H4 (cell line): Measurements from ENCODE around the gene VAMP8. TPM values are rescaled to one million over a fixed set of nuclear protein-coding genes. Genes with fewer than 3 reads are reported as not detected.
"Not testable (repeated sequence)": the region's sequence is repeated elsewhere in the genome, so short reads cannot be mapped to it uniquely, and the experiment has no call there.

Source experiments
- DNase-seq: peaks from one replicate; pipeline ENCODE4 v3.0.0-alpha.2; 2015; ENCODE audit warnings: low spot score
- total RNA-seq: library from RNA; depleted of rRNA; stranded (reverse); fragments of >200 nt; shearing (Covaris generic); gene quantifications from 2 replicates; pipeline ENCODE4 v1.2.3, GENCODE V29; 2014

The VAMP8 gene
- total RNA-seq, 1 experiment from 2014 or later, result 1.3 TPM

DNA sequence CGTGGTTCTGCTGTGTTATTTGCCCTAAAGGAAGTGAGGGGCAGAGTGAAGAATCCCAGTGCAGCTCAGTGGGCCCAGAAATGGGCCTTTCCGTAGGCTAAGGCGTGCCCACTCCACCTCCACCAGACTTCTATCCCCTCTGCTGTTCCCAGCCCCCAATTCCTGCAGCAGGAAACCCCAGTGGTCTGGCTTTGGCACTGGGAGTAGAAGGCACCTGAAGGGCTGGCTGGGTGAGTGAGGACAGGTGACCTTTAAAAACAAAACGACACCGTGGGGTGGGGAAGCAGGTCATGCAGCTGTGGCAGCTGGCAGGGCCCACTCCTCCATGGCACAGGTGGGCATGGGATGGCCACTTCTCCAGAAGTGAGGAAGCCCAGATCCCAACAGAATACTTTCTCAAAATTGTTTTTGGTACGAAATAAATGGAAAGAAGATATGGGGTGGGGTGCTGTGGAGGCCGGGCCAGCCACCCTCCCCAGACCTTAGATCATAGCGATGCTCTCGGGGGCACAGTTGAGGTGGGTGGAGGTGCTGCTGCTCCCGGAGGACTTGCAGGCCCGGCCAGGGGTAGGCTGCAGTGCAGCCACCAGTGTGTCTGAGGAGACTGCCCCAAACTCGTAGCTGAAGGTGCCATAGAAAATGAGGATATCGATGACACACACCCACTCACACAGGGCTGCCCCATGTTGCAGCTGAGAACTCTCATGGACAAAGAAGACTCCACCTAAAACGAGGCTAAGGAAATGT, 21.4 kb downstream of the VAMP8 start:
- DNase-seq, result no peak

DNA sequence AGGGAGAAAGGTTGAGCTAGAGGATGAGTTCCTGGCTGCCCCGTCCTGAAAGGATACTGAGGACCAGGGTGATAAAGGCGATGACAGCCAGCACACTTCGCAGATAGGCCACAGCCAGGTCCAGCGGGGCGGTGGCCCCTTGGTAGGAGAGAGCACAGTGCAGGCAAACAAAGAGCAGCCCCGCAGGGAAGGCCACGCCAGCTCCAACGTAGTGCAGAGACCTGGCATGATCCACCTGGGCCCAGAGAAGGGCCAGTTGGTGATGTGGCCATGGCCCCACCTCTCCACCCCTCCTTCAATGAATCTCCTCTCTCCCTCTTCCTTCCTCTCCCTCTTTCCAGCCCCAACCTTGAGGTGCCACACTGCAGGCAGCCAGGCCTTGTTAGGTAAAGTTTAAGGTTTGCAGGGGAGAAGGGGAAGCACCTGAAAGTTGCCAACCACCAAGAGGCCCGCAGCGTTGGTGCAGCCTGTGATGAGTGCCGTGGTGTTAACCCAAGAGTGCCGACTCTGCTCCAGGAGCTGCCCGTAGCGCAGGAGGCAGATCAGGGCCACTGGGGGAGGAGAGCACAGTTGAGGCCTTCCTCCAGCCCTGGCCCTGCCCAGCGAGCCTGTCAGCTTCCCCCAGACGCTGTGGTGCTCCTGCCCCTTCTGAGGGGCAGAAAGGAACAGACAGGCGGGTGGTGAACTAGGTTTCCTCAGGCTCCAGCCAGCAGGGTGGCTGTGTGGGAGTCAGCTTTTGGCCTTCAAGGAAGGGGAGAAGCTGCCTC, 22.3 kb downstream of the VAMP8 start:
- no peak for DNase-seq

DNA sequence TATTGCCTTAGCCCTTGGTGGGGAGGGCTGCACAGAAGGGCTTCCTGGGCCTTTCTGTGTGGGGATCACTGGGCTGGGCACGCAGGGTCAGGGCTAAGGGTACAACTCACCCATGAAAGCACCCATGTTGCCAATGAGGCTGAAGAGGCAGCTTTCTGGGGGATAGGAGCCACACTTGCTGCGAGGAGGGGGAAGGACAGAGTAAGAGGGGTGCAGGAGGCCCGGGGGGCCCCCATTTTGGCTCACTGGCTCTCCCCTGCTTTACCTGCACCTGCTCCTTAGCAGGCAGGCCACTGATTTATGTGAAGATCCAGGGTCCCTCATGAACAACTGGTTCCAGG, 22.8 kb downstream of the VAMP8 start:
- DNase-seq, result no peak

DNA sequence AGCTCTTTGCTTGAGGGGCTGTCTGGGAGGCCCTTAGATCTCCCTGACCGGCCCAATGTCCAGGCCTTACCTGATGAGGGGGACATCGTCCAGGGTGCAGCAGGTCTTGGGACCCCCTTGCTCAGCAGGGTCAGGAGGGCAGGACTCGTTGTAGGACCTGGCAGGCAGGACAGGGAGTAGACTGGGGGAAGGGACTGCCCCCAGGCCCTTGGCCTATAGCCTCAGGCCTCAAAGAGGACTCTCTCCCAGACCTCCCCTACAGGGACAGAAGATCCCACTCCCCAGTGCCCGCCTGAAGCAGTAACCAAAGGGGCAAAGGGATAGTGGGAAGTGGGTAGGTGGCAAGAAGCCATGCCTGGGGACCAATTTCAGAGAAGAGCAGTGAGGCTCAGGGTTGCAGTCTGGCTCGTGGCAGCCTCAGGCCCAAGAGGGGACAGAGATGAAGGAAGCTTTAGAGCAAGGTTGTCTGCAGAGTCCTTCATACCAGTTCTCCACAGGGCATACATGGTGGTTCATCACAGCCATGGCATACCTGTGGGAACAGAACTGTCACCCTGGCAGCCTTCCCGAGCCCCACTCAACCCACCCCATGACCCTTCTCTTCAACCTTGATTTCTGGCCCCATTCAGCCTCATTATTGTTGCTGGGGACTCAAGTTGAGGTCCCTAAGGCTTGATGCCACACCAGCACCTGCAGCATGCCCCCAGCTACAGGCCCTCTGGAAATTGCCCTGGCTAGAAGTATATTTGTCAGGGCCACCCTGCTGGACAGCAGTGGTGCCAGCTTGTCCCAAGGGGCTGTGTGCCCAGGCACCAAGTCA, 23.8 kb downstream of the VAMP8 start:
- DNase-seq, result no peak

DNA sequence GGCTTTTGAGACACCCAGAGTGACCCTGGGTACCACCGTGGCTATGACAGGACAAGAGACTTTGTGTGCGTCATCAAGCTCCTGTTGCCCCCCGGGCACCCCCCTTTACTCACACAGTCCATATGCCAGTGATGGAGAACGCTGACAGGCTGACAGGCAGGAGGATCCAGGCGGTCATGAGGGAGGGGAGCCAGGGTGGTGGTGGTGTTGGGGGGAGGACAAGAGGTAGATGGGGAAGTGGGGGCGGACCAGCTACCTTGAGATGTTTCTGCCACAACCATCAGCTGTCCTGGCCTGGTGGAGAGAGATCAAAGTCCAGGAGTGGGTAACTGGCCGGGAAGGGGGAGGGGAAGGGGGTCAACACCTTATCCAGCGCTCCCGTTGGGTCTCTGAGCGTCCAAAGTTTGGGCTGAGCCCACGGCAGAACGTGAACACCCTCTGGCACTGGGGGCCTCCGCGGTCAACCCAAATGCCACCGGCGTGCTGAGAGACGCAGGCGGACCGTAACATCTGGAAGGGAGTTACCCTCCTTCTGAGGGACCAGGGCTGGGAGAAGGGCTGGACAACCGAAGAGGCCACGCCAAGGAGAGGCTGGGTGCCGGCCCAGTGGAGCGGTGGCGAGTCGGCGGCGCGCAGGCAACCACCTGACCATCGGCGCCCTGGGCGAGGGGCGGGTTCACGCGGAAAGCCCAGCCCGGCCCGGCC, 24.5 kb downstream of the VAMP8 start:
- no peak for DNase-seq

DNA sequence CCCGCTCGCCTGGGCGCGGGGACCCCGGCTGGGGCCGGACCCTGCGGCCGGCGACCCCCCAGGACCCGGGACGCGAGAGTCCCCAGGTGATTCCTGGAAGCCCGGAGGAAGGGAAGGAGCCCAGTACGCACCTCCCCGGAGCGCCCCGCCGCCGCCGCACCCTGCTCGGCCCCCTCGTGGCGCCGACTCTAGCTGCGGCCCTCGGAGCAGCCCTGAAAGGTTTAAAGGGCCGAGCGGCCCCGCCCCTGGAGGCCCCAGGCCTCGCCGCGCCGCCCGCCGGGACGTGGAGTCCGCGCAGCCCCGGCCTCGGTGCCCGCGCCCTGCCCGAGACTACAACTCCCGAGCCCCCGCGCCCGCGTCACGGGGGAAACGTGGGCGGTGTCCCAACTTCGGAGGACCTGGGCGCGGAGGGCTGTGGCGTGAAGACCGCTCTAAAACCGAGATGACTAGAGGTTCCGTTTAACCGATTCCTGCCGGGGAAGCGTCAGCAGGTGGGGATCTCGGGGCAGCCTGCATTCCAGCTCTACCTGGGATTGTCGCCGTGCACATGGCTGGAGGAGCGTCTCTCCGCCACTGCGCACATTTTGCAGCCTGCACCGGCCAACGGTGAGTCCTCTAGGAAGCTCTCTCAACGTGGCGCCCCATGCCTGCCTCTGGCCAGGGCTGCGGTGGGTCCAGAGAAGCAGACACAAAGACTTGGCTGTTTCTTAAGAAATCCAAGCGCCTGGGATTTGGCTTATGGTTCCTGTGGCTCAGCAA, 25.3 kb downstream of the VAMP8 start, which contains the start of gene TMEM150A:
TMEM150A (minus strand) TSS at position 223 of the 759 bp plus-strand sequence. CDS start 750 bp downstream, outside the sequence.
- DNase-seq, result peak; percentile 73

DNA sequence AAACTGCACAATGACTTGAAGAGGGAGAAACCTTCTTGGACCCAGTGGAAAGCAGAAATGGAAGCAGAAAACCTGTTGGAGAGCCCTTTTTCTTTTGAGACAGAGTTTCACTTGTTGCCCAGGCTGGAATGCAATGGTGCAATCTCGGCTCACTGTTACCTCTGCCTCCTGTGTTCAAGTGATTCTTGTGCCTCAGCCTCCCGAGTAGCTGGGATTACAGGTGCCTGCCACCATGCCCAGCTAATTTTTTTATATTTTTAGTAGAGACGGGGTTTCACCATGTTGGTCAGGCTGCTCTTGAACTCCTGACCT, 26.7 kb downstream of the VAMP8 start:
- DNase-seq, result not testable (repeated sequence)

DNA sequence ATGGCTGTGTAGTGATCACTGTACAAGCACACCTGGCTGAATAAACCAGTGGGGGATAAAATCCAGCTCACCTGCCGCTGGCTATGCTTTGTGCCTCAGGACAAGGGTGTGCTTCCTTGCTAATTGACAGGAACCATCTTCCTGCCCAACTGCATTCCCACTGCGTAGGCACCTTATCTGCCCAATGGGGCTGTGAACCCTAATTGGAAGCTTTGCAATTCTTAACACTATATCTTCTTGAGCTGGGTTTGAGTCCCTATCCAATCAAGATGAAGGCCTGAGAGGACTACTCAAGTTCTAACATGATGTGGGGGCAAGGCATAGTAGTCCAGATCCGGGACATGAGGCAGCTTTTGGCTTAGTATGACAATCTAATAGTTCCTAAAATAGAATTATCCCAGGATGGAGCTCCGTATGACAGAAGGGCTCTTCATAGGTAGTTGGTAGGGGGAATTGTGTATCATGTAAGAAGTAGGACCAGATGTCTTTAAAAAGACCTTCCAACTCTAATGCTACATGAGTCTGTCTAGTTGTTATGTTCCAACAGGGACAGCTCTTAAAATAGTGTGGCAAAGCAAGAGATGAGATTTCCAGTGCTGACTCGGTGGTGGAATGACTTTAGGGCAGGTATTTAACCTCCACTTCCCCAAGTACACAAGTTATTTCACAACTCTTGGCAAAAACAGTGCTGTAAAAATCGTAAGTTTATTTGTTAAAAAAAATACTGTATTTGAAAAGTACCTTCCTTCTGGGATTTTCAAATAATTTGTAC, 27.4 kb downstream of the VAMP8 start:
- DNase-seq, result no peak

DNA sequence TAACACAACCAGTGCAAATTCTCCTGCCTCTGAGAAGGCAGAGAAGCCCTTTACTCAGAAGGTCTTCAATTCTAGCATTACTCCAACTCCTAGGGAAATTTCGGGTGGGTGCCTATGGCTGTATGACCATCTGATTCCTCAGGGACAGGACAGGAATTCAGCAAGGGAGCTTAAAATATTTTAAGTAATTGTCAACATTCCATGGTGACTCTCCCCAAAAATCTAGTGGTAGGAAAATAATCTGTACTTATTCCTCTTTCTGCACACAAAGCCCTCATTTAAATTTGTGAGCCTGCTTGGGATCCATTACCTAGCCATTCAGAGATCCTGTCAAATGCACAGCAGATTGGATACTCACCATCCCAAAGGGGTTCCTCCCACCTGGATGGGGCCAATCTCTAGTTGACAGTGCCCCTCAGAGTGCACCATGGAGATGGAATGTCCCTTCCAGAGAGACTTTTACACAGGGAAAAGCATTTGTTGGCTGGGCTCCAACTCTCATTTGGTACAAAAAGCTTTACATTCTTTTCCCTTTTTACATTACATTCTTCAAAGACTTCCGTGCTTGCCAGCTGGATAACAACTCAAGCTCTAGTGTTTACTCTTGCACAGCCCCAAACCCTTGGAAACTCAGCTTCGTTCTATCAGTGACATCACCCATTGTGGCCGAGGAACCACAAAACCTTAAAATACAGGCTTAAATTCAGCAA, 28.2 kb downstream of the VAMP8 start:
- DNase-seq, result peak; percentile 71

DNA sequence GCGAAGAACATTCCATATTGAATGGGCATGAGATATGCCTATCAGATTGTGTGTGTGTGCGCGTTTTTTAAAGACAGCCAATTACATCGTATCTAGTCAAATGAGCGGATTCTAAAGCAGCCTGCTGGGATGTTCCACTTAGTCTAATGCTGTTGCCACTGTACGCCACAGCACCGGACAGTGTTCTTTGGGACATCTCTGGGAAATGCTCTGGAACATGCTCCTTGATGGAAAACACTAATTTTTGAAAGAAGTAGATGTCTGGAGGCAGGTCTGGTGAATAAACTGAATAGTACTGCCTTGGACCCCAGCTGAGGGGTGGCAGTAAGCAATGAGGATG, 28.7 kb downstream of the VAMP8 start:
- DNase-seq, result no peak

DNA sequence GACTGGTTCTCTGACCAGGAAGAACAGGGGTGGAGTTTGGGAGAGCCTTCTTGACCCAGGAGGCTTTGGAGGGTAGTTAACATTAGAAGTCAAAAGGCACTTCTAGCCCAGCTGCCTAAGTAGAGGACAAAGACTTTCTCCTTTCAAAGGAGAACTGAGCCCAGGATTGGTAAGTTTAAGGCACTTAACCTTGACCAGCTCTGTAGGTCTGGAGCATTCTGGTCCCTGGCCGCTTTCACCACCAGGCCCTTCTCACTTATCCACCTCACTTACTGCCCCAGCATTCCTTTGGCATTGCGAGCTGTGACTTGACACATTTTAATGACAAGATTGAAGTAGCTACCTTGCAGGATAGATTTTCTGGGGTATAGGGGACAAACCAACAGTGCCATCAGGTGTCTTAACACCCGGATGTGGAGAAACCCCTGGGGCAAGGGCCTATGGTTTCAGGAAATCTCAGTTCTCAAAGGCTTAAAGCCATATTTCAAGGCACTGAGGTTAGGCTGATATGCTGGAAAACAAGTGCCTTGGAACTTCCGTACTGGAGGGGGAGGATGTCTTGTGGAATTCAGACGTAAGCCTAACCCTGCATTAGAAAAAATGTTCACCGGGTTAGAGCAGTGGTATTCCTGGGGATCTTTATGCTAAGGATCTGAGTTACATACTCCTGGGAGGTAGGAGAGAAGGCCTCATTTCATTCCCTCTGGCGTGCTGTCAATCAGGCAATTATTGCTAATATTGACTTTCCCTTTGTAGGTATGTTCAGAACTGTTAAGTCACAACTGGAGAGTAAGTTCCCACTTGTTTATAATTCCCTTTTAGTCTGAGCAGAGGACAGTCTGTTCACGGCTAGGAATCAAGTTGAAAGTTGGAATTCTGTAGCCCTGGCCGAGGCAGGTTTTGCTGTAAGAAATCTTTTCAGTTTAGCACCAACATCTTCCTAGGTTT, 30.2 kb downstream of the VAMP8 start:
- no peak for DNase-seq

DNA sequence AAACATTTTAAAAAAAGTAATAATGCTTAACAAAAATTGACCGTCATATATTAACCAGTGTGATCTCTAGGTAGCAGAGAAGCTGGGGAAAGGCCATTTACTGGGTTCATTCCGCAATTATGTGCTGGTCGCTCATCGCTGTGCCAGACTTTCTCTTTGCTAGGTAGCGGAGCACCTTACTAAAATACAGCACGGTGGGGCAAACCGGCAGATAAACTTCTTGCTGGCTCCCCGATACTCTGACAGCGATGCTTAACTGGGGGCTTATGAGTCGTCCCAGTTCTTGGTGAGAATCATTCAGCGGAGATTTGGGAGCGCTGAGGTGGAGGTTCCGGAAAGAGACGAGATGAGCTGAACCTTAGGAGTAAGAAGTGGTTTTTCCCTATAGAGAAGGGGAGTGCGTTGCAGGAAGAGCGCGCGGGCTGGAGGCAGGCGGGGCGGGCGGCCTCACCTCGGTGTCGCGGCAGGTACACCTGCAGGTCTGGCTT, 33.9 kb downstream of the VAMP8 start:
- no peak for DNase-seq

DNA sequence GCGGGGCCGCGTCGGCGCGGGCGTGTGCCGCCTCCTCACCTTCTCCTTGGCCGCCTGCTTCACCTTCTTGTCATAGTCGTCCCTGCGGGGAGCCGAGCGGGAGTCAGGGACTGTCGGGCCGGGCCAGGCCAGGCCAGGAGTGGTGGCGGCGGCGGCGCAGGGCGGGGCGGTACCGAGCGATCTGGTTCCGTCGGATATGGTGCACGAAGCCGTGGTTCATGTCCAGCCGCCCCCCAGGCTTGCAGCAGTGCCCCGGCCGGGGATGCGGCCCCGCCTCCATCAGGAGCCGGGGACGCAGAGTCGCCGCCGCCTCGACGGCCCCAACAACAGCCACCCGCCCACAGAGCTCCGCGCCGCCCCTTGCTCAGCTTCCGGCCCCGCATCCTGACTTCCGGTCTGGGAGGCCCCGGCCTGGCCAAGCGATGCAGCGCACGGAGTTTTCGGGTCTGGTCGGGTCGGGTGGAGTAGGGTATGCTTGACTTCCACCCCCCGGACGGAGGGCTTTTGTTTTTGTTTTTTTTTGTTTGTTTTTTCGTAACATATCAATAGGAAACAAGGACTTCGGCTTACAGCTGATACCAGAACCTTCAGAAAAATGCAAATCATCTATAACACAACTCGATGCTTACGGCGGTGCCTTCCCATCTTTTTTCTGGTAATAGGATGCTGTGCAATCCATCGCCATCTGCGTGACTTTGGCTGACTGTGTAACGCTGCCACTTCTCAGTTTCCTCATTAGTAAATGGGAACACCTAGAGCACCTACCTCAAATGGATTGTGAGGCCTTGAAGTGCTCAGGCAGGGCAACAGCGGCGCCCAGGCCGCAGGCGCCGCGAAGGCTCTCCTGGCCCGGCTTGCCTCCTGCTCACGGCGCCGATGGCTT, 34.6 kb downstream of the VAMP8 start, which contains the start of gene C2orf68:
C2orf68 (minus strand) TSS at position 362 of the 883 bp plus-strand sequence; CDS start at position 280, 82 bp downstream.
- peak; percentile 73 for DNase-seq

DNA sequence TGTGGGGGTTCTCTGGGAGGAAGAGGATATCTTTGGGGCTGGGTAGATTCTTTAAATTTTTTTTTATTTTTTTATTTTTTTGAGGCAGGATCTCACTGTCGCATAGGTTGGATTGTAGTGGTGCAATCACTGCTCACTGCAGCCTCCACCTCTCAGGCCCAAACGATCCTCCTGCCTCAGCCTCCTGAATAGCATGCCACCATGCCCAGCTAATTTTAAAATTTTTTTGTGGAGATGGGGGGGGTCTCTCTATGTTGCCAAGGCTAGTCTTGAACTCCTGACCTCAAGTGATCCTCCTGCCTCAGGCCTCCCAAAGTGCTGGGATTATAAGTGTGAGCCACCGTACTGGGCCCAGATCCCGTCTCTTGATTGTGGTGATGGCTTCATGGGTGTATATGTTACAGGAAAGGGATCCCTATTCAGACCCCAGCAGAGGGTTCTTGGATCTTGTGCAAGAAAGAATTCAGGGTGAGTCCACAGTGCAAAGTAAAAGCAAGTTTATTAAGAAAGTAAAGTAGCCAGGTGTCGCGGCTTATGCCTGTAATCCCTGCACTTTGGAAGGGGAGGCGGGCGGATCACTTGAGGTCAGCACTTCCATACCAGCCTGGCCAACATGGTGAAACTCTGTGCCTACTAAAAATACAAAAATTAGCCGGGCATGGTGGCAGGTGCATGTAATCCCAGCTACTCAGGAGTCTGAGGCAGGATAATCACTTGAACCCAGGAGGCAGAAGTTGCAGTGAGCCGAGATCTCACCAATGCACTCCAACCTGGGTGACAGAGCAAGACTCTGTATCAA, 36.5 kb downstream of the VAMP8 start:
- DNase-seq, result no peak

DNA sequence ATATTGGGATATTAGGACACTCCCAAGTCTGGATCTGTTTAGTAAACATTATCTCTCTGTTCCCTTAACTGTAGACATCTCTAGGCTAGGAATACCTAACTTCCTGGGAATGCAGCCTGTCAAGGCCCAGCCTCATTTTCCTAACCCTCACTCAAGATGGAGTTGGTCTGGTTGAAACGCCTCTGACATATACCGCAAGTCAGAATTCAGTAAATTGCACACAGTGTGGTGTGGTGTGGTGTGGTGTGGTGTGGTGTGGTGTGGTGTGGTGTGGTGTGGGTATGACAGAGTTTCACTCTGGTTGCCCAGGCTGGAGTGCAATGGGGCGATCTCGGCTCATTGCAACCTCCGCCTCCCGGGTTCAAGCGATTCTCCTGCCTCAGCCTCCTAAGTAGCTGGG, 37.4 kb downstream of the VAMP8 start:
- DNase-seq, result not testable (repeated sequence)

DNA sequence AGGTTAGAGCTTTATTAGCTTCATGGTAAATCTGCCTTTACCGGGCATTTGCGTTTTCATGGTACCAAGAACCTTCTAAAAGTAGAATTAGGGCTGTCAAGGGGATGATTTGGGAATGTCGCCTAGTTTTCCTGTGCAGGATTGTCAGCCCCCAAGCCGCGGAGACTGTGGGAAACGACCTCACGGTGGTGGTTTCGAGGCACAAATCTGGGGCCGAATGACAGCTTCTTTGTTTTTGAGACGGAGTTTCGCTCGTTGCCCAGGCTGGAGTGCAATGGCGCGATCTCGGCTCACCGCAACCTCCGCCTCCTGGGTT, 38.0 kb downstream of the VAMP8 start:
- DNase-seq, result no peak

DNA sequence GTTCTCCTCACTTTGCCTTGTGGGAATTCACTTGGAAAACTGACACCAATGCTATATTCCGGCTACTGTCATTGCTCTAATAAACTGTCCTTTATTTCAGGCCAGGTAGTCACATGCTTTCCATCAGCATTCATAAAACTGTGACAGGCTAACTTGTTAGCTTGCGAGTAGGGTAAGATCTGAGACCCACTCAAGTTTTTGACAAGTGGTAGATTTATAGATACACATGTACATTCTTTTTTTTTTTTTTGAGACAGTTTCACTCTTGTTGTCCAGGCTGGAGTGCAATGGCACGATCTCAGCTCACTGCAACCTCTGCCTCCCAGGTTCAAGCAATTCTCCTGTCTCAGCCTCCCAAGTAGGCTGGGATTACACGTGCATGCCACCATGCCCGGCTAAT, 40.3 kb downstream of the VAMP8 start:
- not testable (repeated sequence) for DNase-seq
